GM12892 (cell line): ENCODE measurements around the gene OTUD1.

ENCODE experiments used
- POLR2A ChIP-seq: IDR thresholded peaks from 2 replicates; pipeline ENCODE4 v1.6.1; 2011; ENCODE audit warnings: low read depth, low read length, control low read depth
- POLR2AphosphoS5 ChIP-seq: IDR thresholded peaks from 2 replicates; pipeline ENCODE4 v1.6.1; 2011; ENCODE audit warnings: low read depth, low read length, control low read depth

DNA sequence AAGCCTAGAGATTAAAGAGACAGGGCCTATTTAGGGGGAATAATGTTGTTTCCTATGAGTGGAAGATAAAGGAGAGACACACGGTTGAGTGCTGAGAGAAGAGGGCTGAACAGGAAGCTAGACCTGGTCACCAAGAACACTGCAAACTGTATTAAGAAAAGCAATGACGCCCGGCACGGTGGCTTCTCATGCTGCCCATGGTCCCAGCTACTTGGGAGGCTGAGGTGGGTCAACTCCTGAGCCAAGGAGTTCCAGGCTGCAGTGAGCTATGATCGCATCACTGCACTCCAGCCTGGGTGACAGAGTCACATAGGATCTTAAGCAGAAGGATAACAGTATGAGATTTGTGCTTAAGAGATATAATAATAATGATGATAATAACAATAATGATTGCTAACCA is 19.7 kb upstream of the OTUD1 start:
- TF ChIP-seq POLR2A (no peak), POLR2AphosphoS5 (no peak)
